ENCODE measurements around the gene SFXN5.
"Not testable (repeated sequence)": the region's sequence is repeated elsewhere in the genome, so short reads cannot be mapped to it uniquely, and the experiment has no call there.

The SFXN5 gene

DNA sequence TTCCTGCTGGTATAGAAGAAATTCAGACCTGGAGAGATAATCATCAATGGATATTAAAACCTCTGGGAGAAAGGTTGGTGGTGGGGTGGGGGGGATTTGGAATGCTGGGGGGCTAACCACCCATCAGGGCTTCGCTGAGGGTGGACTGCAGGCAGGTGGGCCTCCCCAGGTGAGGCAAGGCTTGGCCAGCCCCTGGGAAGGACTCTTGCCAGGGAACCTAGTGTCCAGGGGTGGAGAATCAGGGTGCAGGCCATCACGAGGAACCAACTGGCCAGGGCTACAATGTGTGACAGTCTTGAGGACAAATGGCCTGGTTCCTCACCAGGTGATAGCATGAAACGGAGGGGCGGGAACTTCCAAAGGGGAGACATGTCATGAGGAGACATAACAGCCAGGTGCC lies 29.4 kb upstream of the SFXN5 start:
- DNase-seq: no peak

DNA sequence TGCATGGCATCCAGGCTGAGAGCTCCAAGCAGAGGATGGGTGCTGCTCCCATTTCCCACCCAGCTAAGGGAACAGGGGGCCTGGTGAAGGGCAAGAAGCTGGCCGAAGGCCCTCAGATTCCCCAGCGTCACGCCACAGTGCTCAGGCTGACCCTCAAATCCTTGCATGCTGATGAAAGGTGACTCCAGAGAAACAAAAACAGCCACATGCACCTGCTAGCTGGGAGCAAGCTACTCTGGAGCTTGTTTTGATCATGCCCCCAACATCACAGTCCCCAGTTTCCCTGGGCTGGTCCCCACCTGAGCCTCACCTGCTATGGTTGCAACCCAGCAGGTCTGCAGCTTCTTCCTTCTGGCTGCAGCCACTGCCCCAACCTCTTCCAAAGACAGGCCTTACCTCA lies 28.0 kb upstream of the SFXN5 start:
- DNase-seq: no peak

DNA sequence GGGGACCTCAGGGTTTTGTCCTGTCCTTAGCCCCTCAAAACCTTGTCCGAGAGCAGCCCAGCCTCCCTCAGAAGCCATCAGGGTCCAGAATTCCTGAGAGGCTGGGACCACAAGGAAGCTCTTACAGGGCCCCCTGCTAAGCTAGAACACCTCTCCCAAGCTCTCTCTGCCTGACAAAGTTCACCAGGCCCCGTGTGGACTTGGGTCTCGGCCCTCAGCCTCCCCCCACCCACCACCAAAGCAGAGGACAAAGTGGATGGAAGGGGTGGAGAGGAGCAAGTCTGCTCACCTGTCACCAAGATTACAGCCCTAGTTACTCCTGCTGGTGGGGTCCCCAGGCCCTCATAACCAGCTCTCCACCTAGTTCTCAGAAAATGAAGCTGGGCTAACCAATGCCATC lies 24.4 kb upstream of the SFXN5 start:
- DNase-seq: no peak

DNA sequence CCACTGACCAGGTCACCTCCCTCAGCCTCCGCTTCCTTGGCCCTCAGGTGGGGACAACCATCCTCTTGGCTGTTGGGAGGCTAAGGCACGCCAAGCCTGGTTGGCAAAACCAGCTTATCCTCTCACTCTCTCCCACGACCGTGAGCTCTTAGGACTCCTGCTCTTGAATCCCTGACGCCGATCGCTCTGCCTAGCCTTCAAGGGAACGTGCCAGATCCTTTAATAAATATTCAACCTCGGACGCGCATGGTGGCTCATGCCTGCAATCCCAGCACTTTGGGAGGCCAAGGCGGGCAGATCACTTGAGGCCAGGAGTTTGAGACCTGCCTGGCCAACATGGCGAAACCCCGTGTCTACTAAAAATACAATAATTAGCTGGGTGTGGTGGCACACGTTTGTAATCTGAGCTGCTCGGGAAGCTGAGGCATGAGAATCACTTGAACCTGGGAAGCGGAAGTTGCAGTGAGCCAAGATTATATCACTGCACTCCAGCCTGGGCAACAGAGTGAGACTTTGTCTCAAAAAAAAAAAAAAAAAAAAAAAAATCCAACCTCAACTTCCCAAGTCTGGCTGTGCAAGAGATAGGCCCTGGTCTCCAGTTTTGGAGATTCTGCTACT lies 22.2 kb upstream of the SFXN5 start:
- DNase-seq: not testable (repeated sequence)

DNA sequence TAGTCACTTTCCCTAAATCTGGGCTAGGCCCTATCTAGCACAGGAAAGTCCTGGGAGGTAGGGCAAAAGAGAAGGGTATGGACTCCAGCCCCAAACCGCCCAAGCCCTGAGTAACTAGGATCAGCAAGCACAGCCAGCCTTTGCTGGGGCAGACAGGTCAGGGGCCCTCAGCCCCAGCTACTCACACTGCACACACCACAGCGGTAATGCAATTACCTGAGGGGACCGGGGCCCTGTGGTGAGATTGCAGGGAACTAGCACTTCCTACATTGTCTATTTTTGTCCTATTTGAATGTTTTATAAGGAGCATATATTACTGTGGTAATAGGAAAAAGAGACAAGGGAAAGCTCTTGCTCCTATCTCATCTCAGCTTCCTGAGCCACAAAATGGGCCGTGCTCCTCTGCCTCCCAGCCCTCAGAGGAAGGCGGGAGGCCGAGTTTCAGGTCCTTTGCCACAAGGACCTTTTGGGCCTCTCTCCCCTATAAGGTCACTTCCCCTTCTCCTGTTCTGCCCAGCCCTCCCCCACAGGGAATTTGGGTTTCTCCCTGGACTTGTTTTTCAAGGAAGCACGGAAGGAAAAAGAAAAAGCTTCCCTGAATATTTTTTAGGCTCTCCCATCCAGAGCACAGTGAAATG lies 20.8 kb upstream of the SFXN5 start:
- no peak for DNase-seq

DNA sequence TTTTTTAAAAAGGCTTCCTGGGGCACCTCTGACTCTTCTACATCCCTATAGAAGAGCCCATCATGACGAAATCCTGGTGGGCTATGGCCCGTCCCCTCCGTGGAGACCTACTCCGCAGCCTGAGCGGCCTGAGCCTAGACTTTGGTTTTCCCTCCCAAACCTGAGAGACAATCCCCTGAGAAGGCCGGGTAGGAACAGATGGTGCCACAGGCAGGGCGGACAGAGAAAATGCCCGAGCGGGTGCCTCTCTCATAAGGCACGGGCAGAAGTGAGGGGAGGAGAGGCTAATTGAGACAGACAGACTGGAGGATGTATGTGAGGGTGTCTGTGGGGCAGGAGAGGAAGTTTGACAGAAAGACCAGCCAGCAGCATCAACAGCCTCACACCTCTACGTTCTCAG lies 20.2 kb upstream of the SFXN5 start:
- no peak for DNase-seq

DNA sequence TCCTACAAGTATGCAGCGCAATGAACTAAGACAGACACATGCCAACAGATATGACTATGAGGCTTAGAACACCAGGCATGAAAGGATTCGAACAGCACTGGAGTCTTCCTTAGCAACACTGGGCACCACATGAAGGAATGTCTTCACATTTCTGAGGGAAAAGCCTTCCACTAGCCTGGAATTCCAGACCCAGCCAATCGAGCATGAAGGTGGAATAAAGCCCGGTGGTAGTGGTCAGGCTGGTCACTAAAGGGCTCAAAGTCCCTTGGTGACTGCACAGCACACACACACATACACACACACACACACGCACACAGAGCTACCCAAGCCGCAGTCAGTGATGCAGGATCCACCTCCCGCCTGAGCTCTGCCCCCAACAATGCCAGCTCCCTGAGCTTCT lies 19.7 kb upstream of the SFXN5 start:
- no peak for DNase-seq

DNA sequence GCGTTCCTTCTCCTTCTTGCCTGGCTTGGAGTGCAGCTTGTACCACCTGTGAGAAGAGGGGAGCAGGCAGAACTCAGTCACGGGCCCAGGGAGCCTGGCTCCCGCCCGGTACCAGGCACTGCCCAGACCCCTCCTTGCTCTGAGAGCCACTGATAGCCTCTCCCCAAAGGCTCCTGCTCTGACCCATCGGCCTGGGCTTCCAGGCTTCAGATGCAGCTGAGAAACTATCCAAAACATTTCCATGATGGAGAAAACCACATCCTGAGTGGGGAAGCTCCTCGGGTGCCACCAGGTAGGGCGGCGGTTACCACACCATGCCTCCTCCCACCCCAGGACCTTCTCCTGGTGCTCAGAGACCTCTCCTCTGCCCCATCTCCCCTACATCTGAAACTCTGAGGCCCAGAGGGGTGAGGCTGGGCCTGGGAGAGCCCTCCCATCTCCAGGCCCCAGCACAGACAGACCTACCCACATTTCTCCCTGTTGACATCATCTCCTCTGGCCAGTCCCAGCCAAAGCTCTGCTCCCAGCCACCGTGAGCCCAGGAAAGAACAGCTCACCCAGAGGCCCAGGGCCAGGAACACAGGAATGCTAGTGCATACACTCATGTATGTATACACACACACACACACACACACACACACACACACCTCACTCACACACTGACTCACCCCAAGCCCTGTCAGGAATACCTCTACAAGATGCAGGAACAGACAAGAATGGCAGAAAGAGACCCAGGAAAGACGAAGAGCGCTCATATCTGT lies 17.9 kb upstream of the SFXN5 start:
- DNase-seq: no peak

DNA sequence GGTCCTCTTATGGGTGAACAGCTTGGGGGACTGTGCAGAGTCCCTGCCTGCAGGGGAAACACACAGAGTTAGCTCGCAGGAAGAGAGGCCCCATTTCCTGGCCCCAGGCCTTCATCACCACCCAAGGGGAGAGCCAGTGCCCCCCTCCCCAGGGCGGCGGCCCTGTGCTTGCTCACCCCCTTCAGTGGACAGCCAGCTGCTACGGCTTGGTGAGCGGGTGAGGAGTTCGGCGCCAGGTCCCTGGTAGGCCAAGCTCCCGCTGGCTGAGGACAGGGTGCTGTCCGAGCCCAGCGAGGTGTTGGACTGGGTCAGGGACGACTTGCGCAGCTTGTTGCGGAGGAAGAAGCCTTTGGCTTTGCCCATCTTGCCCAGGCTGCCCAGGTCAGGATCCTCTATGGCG lies 17.2 kb upstream of the SFXN5 start:
- no peak for DNase-seq

DNA sequence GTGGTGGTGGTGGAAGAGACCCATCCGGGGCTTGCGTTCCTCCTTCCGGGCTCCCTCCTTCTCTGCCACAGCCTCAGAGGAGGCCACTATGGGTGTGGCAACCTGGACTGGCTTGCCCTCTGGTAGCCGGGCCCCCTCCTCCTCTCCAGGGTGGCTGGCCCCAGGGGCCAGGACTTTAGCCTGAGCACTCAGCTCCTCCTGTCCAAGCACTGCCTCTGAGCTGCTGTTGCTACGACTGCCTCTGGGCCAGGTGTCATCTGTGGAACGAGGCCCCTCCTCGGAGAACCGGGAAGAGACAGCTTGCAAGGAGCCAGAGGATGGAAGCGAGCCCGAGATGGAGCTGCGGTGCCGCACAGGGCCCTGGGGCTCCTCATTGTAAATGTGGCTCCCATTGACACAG lies 16.7 kb upstream of the SFXN5 start:
- no peak for DNase-seq

DNA sequence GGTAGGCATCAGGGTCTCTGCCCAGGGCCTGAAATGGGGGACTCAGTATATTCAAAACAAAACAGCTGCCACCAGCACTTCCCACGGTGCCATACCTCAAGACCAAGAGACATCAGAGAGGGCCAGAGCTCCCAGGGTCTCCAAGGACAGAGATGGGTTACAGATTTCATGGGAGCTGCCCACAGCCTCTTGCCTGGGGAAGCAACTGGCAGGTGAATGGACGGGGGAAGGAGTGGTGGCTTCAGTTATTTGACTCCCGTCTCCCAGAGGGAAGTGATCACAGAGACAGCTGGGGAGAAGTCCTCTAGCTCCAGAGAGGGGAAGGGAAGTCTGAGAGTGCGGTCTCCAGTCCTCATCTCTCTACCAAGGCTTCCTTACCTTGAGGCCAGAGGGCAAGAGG lies 15.8 kb upstream of the SFXN5 start:
- DNase-seq: no peak

DNA sequence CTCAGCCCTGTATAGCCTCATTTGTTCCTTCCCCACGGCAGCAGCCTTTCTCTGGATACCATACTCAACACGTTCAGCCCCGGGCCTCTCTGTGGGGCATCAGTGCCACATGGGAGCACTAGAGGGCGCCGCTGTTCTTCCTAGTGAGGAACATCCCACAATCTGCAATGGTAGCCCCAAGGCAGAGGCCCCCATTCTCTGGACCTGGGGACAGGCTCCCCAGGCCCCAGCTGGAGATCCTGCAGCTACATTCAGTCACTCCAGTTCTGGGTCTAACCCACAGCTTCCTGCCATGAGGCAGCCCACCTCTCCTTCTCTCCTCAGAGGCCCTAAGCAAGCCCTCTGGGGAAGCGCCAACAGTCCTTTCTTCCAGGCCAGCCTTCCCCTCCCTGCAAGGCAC lies 14.2 kb upstream of the SFXN5 start:
- DNase-seq: peak; percentile 79

DNA sequence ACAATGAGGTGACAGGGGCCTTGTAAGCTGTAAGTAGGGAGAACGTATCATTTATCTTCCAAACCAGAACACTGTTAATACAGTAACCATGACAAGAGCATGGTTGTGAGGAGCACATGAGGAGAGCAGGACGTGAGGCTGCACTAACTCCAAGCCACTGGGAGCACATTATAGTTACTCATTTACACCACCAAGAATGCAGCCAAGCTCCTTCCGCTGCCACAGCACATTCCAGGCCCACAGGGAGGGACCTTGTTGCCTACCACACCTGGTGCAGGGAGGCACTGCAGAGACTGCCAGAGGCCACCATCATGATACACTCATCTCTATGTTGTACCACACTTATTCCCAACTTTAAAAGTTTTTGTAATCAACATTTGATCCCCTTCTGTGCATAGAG lies 13.5 kb upstream of the SFXN5 start:
- no peak for DNase-seq

DNA sequence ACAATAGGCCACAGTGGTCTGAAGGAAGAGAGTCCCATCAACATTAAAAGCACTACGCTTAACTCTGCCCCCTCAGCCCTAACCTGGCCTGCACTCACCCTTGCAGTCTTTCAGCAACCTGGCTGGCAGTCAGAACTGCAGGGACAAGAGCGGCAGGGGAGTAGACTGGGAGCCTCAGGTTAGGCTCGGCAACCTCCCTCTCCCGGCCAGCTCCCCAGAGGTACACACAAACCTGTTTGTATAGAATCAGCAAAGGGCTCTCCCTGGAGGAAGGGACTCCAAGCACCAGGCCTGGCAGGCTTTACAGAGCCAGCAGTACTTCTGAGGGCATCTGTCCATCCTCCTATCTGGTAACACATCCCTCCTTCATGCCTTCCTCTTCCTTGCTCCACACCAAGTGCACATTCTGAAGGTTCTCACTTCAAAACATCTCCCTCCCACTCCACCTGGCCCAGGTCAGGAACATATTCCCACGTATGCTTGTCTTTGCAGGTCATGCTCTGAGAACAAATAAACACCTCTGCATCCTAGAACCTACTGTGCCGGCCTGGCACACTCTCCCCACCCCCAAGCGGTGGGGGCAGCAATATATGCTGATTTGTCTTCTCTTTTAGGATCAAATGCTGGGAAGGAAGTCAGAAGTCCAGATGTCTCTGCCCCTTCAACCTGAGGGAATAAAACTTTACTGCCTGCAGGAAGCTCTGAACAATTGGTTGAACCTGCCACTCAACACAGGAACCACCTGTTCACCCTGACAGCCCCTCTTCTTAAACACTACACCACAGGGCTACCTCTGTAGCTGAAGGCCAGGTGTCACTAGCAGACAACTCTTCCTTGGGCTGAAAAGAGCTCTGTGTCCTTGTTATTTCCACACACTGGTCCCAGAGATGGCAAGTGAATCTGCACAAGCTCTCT lies 12.6 kb upstream of the SFXN5 start:
- DNase-seq: no peak

DNA sequence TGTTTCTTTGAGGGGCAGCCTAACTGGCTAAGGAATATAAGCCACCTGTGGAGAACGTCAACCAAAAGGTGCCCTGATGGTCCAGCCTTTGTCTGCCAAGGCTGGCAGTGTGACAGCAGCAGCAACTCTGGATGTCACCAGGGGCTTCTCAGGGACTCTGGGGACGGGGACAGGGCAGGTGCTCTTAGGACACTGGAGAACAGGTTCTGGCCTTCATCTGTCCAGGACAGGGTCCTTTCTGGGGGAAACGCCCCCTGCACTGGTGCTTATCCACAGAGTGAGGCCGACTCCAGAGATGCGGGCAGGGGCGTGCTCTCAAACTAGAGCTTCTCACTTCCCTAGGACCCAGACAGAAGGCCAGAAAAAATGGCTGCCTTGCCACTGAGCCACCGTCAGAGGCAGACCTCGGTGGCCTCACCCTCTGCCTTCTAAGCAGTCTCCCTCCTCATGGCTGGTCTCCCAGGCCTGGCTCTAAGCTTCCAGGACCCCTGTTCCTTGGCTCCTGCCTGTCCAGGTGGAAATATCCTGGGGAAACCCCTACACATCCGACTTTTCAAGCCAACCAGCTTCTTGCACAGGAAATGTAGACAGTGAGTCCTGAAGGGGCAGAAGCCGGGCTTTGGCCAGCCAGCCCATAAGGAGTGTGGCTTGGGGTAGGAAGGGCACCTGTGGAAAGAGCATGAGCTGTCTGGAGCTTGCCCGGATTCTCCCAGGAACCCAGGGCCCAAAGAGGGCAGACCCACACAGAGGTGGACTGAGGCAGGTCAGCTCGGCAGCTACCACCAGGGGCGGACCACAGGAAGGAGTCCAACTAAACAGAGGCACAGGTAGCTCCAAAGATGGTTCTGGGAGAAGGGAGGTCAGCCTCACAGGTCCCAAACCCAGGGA lies 11.3 kb upstream of the SFXN5 start:
- DNase-seq: no peak

DNA sequence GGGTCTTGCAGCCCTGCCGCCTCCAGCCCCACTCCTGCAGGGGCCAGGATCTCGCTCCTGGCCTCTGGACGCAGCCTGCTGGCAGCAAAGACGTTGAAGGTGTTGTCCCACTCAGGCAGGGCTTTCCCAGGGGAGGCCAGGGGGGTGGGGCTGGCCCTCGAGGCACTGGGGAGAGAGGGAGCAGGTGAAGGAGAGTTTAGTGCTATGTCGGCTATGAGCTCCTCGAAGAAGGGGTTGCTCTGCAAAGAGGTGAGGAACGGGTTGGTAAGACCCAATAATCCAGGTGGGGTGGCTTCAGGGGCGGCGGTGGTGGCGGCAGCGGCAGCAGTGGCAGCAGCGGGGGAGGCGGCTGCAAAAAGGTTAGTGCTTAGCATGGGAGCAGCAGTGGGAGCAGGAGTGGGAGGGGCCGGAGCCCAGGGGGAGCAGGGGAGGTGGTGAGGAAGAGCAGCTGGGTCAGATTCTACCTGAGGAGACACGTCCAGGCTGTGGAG lies 9.7 kb upstream of the SFXN5 start:
- DNase-seq: no peak

DNA sequence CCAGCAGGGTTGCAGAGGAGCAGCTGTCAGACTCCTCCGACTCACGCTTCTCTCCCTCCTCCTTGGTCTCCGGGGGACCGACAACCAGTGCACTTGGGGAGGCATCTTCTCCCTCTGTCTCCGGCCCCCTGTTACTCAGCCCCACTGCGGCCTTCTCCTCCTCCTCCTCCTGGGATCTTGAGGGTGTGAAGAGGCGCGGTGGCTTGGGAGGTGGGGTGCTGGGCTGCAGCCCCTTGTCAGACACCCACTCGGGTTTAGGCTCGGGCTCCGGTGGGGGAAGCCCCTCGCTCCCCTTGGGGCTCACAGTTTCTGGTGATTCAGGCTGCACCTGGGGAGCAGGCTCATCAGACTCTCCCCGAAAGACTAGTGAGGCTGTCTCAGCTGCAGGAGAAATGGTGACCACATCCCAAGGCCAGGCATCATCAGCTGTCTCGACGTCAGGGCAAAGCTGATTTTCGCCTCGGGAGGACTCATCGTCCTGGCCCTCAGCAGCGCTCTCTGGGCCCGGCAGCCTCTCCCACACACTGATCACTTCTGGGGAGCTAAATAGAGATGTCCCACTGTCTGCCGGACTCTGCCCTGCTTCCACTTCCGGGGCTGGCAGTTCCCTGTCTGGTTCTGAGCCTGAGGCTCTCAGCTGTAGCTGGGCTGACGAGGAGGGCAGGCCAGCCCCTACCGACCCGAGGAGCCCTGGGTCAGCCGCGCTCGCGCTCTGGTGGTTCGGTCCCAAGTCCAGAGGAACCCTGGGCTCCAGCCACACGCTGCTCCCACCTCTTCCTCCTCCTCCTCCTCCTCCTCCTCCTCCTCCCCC lies 9.0 kb upstream of the SFXN5 start:
- no peak for DNase-seq

DNA sequence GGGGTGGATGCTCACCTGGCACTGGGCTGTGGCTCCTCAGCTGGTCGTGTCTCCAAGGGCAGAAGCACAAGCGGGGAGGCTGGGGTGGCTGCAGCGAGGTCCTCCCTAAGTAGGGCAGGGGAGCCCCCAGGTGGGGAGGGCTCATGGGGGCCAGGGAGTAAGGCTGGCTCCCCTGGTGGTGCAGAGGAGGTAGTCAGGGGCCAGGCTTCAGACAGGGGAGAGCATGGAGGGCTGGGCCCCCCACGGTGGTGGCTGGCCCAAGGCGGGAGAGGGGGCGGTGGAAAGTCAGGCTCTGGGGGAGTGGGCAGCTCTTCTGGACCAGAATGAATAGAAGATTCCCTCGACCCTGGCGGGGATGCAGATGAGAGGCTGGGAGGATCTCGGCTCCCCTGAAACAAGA lies 8.1 kb upstream of the SFXN5 start:
- DNase-seq: no peak

DNA sequence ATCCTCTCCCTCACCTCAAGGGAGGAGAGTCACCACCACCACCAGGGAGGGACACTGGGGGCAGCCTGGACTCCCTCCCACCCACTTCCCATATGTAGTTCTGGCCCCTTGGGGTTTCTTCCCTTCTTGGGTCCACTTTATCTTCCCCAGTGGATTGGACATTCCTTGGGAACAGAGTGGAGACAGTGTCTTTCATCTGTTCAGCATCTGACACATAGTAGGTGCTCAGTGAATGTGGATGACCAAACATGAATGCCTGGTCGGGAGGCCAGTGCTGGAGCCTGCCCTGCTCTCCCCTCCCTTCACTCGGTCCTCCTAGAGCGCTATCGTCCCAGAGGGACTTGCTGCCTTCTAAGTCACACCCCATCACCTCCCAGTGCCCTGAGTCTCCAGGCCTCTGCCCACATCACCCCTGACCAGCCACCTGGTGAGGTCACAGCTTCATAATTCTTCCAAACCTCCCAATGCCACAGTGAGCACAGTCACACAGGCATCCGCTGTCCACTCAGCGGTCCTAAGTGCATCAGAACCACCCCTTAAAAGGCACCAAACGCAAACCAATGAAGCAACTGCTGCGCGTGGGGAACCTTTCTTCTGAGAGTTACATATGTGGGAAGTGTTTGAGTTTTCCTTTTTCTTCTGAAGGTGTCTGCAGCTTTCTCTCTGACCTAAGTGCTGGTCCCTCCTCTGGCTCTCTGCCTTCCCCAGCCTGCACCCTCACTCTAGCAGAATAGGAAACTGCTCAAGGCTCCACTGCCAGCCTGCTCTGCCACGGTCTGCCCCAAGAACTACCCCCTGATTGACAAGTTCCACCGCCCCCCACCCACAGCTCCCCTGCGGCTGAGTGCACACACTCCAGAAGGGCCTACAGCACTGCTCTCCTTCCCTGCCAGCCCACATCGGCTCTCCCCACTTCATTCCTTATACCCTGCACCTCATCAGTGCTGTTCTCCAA lies 7.2 kb upstream of the SFXN5 start:
- no peak for DNase-seq

DNA sequence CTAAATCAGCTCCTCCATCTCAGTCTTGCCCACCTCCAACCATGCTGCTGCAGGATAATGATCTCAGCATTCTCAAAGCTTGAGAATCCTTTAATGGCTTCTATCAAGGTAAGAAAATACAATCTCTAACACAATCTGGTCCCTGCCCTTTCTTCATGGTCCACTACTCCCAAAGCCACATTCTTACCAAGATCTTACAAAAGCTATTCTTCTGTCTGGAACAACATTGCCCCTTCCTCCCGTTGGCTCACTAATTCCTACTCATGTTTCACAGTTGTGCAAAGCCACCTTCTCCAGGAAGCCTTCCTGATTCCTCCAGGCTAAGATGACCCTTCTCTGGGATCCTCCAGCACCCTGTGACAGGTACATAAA lies 5.9 kb upstream of the SFXN5 start:
- DNase-seq: no peak
